ENCODE measurements around the gene ACTL10. TPM values are rescaled to one million over a fixed set of nuclear protein-coding genes. Genes with fewer than 3 reads are reported as not detected.

Gene ACTL10
- total RNA-seq, 1 experiment from 2014 or later, result 2.5 TPM

- Histone ChIP-seq H3K9ac (ENCODE audit: low read length) (peak within 1 kb of the TSS; percentile 89), H3K27ac (ENCODE audit: low read length) (peak within 1 kb of the TSS; percentile 89)
- peak; percentile 90 for DNase-seq
Measured at GRCh38 chr20:33674294-33675135, 7.8 kb downstream of the ACTL10 start, which contains the start of gene NECAB3. TSS of gene NECAB3 (minus strand) at chr20:33674428. CDS start at chr20:33674352, 76 bp downstream.

DNA sequence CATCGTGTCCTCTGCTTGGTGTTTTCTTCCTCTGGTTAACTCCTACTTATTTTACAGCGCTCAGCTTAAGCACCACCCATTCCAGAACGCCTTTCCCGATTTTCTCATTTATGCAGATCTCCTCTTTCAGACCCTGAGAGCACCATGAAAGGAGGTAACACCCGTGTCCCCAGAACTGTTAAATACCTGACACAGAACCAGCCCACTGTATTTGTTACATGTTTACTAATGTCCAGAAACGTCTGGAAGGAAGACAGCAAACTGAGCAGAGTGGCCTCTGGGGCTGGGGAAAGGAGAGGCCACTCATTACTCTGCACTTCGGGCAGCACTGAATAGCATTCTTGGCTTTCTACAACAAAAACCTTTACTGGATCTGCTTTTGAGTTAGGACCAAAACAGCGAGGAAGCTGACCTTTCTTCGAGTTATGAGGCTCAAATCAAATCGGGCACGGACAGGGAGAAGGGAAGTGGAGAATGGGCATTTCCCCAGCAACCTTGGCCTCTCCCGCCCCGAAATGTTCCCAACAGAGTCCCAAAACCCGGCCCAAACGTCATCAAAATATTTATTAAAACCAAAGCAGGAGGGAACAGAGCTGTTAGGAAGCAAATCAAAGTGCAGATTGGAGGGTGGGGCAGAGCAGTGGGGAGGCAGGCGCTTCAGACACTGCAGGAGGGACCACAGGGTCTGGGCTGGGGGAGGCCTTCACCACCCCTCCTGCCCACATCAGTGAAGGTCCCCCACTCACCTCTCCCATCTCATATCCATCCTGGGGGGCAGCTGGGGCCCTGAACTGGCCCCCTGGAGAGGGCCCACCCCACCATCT is 8.6 kb downstream of the ACTL10 start:
- DNase-seq, result no peak
- Histone ChIP-seq H3K27ac (ENCODE audit: low read length) (peak overlapping the region; percentile 85), H3K4me1 (ENCODE audit: low read length) (peaks cover 64% of the 10 kb centered on the region), H3K9me2 (replicated peaks; ENCODE audit: insufficient read depth, low read length) (no peaks in the 10 kb centered on the region), H3K36me3 (ENCODE audit: insufficient read depth, low read length) (peaks cover 16% of the 10 kb centered on the region; the same call in 1 of the 2 replicates), H4K20me1 (ENCODE audit: insufficient read depth, low read depth, low read length) (no peaks in the 10 kb centered on the region), H3K9me3 (ENCODE audit: low read length) (no peaks in the 10 kb centered on the region), H3K4me3 (ENCODE audit: low read length) (peak overlapping the region; percentile 80; the same call in 1 of the 2 replicates), H3K4me2 (ENCODE audit: low read depth, low read length, poor library complexity, severe bottlenecking) (peak overlapping the region; percentile 88), H3K9ac (ENCODE audit: low read length) (peak overlapping the region; percentile 89), H2AFZ (ENCODE audit: low read length) (no peak overlapping the region), H3K79me2 (ENCODE audit: low read length) (peaks cover 34% of the 10 kb centered on the region), H3K27me3 (ENCODE audit: low read length) (no peaks in the 10 kb centered on the region)

More at GRCh38 chr20:33674294-33675135, 7.8 kb downstream of the ACTL10 start, which contains the start of gene NECAB3:
- peaks cover 16% of the 10 kb centered on the region; the same call in 1 of the 2 replicates for H3K36me3 ChIP-seq (ENCODE audit: insufficient read depth, low read length)
- H3K27me3 ChIP-seq (ENCODE audit: low read length), result no peaks in the 10 kb centered on the region
- no peaks in the 10 kb centered on the region for H3K9me2 ChIP-seq (replicated peaks; ENCODE audit: insufficient read depth, low read length)
- H2AFZ ChIP-seq (ENCODE audit: low read length), result peak within 1 kb of the TSS; percentile 14; the same call in 1 of the 2 replicates
- H4K20me1 ChIP-seq (ENCODE audit: insufficient read depth, low read depth, low read length), result no peaks in the 10 kb centered on the region
- peaks cover 30% of the 10 kb centered on the region for H3K79me2 ChIP-seq (ENCODE audit: low read length)
- H3K9me3 ChIP-seq (ENCODE audit: low read length), result no peaks in the 10 kb centered on the region
- peaks cover 64% of the 10 kb centered on the region for H3K4me1 ChIP-seq (ENCODE audit: low read length)
- peak within 1 kb of the TSS; percentile 88 for H3K4me2 ChIP-seq (ENCODE audit: low read depth, low read length, poor library complexity, severe bottlenecking)
- H3K4me3 ChIP-seq (ENCODE audit: low read length), result peak within 1 kb of the TSS; percentile 80

DNA sequence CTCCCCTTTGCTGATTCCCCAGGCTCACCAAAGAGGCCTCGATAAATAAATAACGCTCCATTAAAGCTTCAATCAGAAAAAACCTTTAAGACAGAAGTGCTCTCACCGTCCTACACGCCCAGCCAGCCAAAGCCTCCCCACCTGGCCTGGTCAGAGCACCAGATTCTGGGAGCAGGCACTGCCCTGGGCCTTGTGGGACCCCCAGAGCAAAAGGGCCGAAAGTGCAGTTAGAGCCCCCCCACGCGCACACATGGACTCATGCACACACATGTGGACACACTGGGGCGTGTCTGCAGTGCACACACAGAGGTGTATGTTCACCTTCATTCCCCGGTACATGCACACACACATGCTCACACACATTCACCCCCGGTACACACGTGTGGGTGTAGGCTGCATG is 9.4 kb downstream of the ACTL10 start:
- peaks cover 39% of the 10 kb centered on the region for H3K79me2 ChIP-seq (ENCODE audit: low read length)
- no peak overlapping the region for H3K4me2 ChIP-seq (ENCODE audit: low read depth, low read length, poor library complexity, severe bottlenecking)
- no peak overlapping the region for H3K9ac ChIP-seq (ENCODE audit: low read length)
- H3K4me1 ChIP-seq (ENCODE audit: low read length), result peaks cover 64% of the 10 kb centered on the region
- H4K20me1 ChIP-seq (ENCODE audit: insufficient read depth, low read depth, low read length), result no peaks in the 10 kb centered on the region
- no peaks in the 10 kb centered on the region for H3K9me3 ChIP-seq (ENCODE audit: low read length)
- peaks cover 12% of the 10 kb centered on the region; the same call in 1 of the 2 replicates for H3K36me3 ChIP-seq (ENCODE audit: insufficient read depth, low read length)
- no peaks in the 10 kb centered on the region for H3K9me2 ChIP-seq (replicated peaks; ENCODE audit: insufficient read depth, low read length)
- peak overlapping the region; percentile 85 for H3K27ac ChIP-seq (ENCODE audit: low read length)
- H2AFZ ChIP-seq (ENCODE audit: low read length), result no peak overlapping the region
- no peak overlapping the region for H3K4me3 ChIP-seq (ENCODE audit: low read length)
- no peak for DNase-seq
- no peaks in the 10 kb centered on the region for H3K27me3 ChIP-seq (ENCODE audit: low read length)

- H3K27ac ChIP-seq (ENCODE audit: low read length), result no peak overlapping the region
- no peak overlapping the region for H3K9ac ChIP-seq (ENCODE audit: low read length)
- no peak for DNase-seq
- H4K20me1 ChIP-seq (ENCODE audit: insufficient read depth, low read depth, low read length), result no peaks in the 10 kb centered on the region
- no peaks in the 10 kb centered on the region for H3K9me2 ChIP-seq (replicated peaks; ENCODE audit: insufficient read depth, low read length)
- H3K4me2 ChIP-seq (ENCODE audit: low read depth, low read length, poor library complexity, severe bottlenecking), result no peak overlapping the region
- H3K4me3 ChIP-seq (ENCODE audit: low read length), result no peak overlapping the region
- H3K9me3 ChIP-seq (ENCODE audit: low read length), result no peaks in the 10 kb centered on the region
- H2AFZ ChIP-seq (ENCODE audit: low read length), result no peak overlapping the region
- H3K79me2 ChIP-seq (ENCODE audit: low read length), result peaks cover 40% of the 10 kb centered on the region
- peaks cover 64% of the 10 kb centered on the region for H3K4me1 ChIP-seq (ENCODE audit: low read length)
- peaks cover 5% of the 10 kb centered on the region; the same call in 1 of the 2 replicates for H3K36me3 ChIP-seq (ENCODE audit: insufficient read depth, low read length)
- no peaks in the 10 kb centered on the region for H3K27me3 ChIP-seq (ENCODE audit: low read length)
Measured at GRCh38 chr20:33676652-33677645, 10.2 kb downstream of the ACTL10 start.

- Histone ChIP-seq H2AFZ (ENCODE audit: low read length) (no peak overlapping the region), H3K9me2 (replicated peaks; ENCODE audit: insufficient read depth, low read length) (no peaks in the 10 kb centered on the region), H4K20me1 (ENCODE audit: insufficient read depth, low read depth, low read length) (no peaks in the 10 kb centered on the region), H3K4me3 (ENCODE audit: low read length) (no peak overlapping the region), H3K27me3 (ENCODE audit: low read length) (no peaks in the 10 kb centered on the region), H3K36me3 (ENCODE audit: insufficient read depth, low read length) (no peaks in the 10 kb centered on the region), H3K9me3 (ENCODE audit: low read length) (no peaks in the 10 kb centered on the region), H3K4me2 (ENCODE audit: low read depth, low read length, poor library complexity, severe bottlenecking) (no peak overlapping the region), H3K79me2 (ENCODE audit: low read length) (peaks cover 40% of the 10 kb centered on the region), H3K4me1 (ENCODE audit: low read length) (peaks cover 64% of the 10 kb centered on the region), H3K9ac (ENCODE audit: low read length) (no peak overlapping the region), H3K27ac (ENCODE audit: low read length) (peak overlapping the region; percentile 92)
- DNase-seq, result no peak
Measured at GRCh38 chr20:33677991-33678702, 11.4 kb downstream of the ACTL10 start.

GRCh38 chr20:33679758-33680485 is 13.2 kb downstream of the ACTL10 start:
- Histone ChIP-seq H3K4me2 (ENCODE audit: low read depth, low read length, poor library complexity, severe bottlenecking) (peak overlapping the region; percentile 57), H4K20me1 (ENCODE audit: insufficient read depth, low read depth, low read length) (peaks cover 12% of the 10 kb centered on the region; the same call in 1 of the 2 replicates), H3K79me2 (ENCODE audit: low read length) (peaks cover 48% of the 10 kb centered on the region), H3K36me3 (ENCODE audit: insufficient read depth, low read length) (no peaks in the 10 kb centered on the region), H2AFZ (ENCODE audit: low read length) (no peak overlapping the region), H3K27me3 (ENCODE audit: low read length) (no peaks in the 10 kb centered on the region), H3K4me1 (ENCODE audit: low read length) (peaks cover 68% of the 10 kb centered on the region), H3K9me2 (replicated peaks; ENCODE audit: insufficient read depth, low read length) (no peaks in the 10 kb centered on the region), H3K4me3 (ENCODE audit: low read length) (peak overlapping the region; percentile 39; the same call in 1 of the 2 replicates), H3K9ac (ENCODE audit: low read length) (peak overlapping the region; percentile 66), H3K27ac (ENCODE audit: low read length) (peak overlapping the region; percentile 92), H3K9me3 (ENCODE audit: low read length) (no peaks in the 10 kb centered on the region)
- peak; percentile 91 for DNase-seq
